Large intestine (tissue), 3 donors: Measurements from ENCODE around the gene TLK2. TPM values are rescaled to one million over a fixed set of nuclear protein-coding genes. Genes with fewer than 3 reads are reported as not detected.
"Not testable (repeated sequence)": the region's sequence is repeated elsewhere in the genome, so short reads cannot be mapped to it uniquely, and the experiment has no call there.

Experiments
- DNase-seq, 2 donors: peaks; one replicate each; pipeline versions ENCODE4 v3.0.0 to v3.0.0-alpha.2; 2013
- H3K27ac ChIP-seq: one replicate; pipeline ENCODE4 v1.5.1; 2013; ENCODE audit warnings: low read length
- H3K27me3 ChIP-seq: 2 replicates; pipeline ENCODE4 v1.6.1; 2013; ENCODE audit warnings: low read length; ENCODE audit not compliant: control insufficient read depth, insufficient read depth
- H3K36me3 ChIP-seq: 2 replicates; pipeline ENCODE4 v1.6.1; 2013; ENCODE audit warnings: low read length; ENCODE audit not compliant: control insufficient read depth, insufficient read depth
- H3K4me1 ChIP-seq: one replicate; pipeline ENCODE4 v1.6.1; 2013; ENCODE audit warnings: low read length; ENCODE audit not compliant: control insufficient read depth, insufficient read depth
- H3K4me3 ChIP-seq: one replicate; pipeline ENCODE4 v1.5.1; 2013; ENCODE audit warnings: low read length
- H3K9me3 ChIP-seq: one replicate; pipeline ENCODE4 v1.6.1; 2013; ENCODE audit warnings: mild to moderate bottlenecking, low read depth, low read length, moderate library complexity; ENCODE audit not compliant: control insufficient read depth
- WGBS: methylation state at CpG from one replicate; pipeline ENCODE4 v1.1.5; 2013; ENCODE audit warnings: low lambda C conversion rate; ENCODE audit not compliant: insufficient coverage; 5-methylcytosine and 5-hydroxymethylcytosine counted together
- polyA plus RNA-seq: library from polyadenylated mRNA; unstranded; fragments of 120-200 nt; gene quantifications from one replicate; pipeline ENCODE4 v1.2.1, GENCODE V29; 2013

The TLK2 gene
- polyA plus RNA-seq, 1 donor = 29.8 TPM

GRCh38 chr17:62552851-62553659 lies 74.4 kb downstream of the TLK2 start:
- not testable (repeated sequence) for H3K4me3 ChIP-seq, H3K27me3 ChIP-seq, H3K4me1 ChIP-seq, H3K27ac ChIP-seq, H3K9me3 ChIP-seq, H3K36me3 ChIP-seq
- peak in 1 of 2 donors; percentile 28 for DNase-seq
- WGBS = 0% methylated on average over 1 of the region's 4 CpGs

GRCh38 chr17:62557532-62557931 lies 78.9 kb downstream of the TLK2 start:
- H3K27me3 ChIP-seq, H3K4me1 ChIP-seq, DNase-seq, H3K4me3 ChIP-seq, H3K9me3 ChIP-seq, H3K27ac ChIP-seq: not testable (repeated sequence)
- peaks cover 19% of the 10 kb centered on the region for H3K36me3 ChIP-seq
- WGBS = no CpG with 5 or more reads among the region's 5 CpGs

GRCh38 chr17:62558941-62559340 lies 80.3 kb downstream of the TLK2 start:
- DNase-seq, H3K27me3 ChIP-seq, H3K27ac ChIP-seq, H3K9me3 ChIP-seq, H3K4me3 ChIP-seq, H3K4me1 ChIP-seq: not testable (repeated sequence)
- WGBS = 50% methylated on average over 1 of the region's 4 CpGs
- H3K36me3 ChIP-seq = peaks cover 21% of the 10 kb centered on the region

- not testable (repeated sequence) for H3K27me3 ChIP-seq, DNase-seq, H3K4me3 ChIP-seq, H3K9me3 ChIP-seq, H3K27ac ChIP-seq, H3K4me1 ChIP-seq
- WGBS = no CpG with 5 or more reads among the region's 2 CpGs
- peaks cover 24% of the 10 kb centered on the region for H3K36me3 ChIP-seq
These were observed 82.3 kb downstream of the TLK2 start for GRCh38 chr17:62560971-62561370.

- H3K9me3 ChIP-seq = no peaks in the 10 kb centered on the region
- no peak for DNase-seq
- no peak overlapping the region for H3K27ac ChIP-seq
- H3K27me3 ChIP-seq = no peaks in the 10 kb centered on the region
- no CpG with 5 or more reads among the region's 1 CpG for WGBS
- H3K4me3 ChIP-seq = no peak overlapping the region
- no peaks in the 10 kb centered on the region for H3K4me1 ChIP-seq
- peaks cover 33% of the 10 kb centered on the region for H3K36me3 ChIP-seq
These were observed 84.0 kb downstream of the TLK2 start for GRCh38 chr17:62562656-62563055.

GRCh38 chr17:62565817-62566216 lies 87.2 kb downstream of the TLK2 start:
- Histone ChIP-seq H3K27ac (no peak overlapping the region), H3K36me3 (peaks cover 31% of the 10 kb centered on the region), H3K9me3 (no peaks in the 10 kb centered on the region), H3K27me3 (no peaks in the 10 kb centered on the region), H3K4me3 (no peak overlapping the region), H3K4me1 (no peaks in the 10 kb centered on the region)
- DNase-seq = no peak
- 100% methylated on average over 1 of the region's 1 CpG for WGBS

GRCh38 chr17:62566996-62567578 lies 88.5 kb downstream of the TLK2 start:
- H3K4me3 ChIP-seq = no peak overlapping the region
- no peaks in the 10 kb centered on the region for H3K27me3 ChIP-seq
- no peaks in the 10 kb centered on the region for H3K4me1 ChIP-seq
- H3K36me3 ChIP-seq = peaks cover 30% of the 10 kb centered on the region
- H3K27ac ChIP-seq = no peak overlapping the region
- DNase-seq = no peak
- no peaks in the 10 kb centered on the region for H3K9me3 ChIP-seq
- no CpG with 5 or more reads among the region's 4 CpGs for WGBS

- Histone ChIP-seq H3K9me3 (no peaks in the 10 kb centered on the region), H3K4me3 (no peak overlapping the region), H3K27ac (no peak overlapping the region), H3K27me3 (no peaks in the 10 kb centered on the region), H3K4me1 (no peaks in the 10 kb centered on the region), H3K36me3 (peaks cover 40% of the 10 kb centered on the region)
- no peak for DNase-seq
- 95% methylated on average over 5 of the region's 5 CpGs for WGBS
These were observed 93.9 kb downstream of the TLK2 start for GRCh38 chr17:62572488-62572887.

GRCh38 chr17:62572888-62573401 lies 94.3 kb downstream of the TLK2 start:
- Histone ChIP-seq H3K4me3 (no peak overlapping the region), H3K27me3 (no peaks in the 10 kb centered on the region), H3K4me1 (no peaks in the 10 kb centered on the region), H3K36me3 (peaks cover 40% of the 10 kb centered on the region), H3K9me3 (no peaks in the 10 kb centered on the region), H3K27ac (no peak overlapping the region)
- DNase-seq = no peak
- WGBS = 100% methylated on average over 1 of the region's 7 CpGs

- Histone ChIP-seq H3K27ac (no peak overlapping the region), H3K4me1 (no peaks in the 10 kb centered on the region), H3K4me3 (no peak overlapping the region), H3K27me3 (no peaks in the 10 kb centered on the region), H3K36me3 (peaks cover 40% of the 10 kb centered on the region), H3K9me3 (no peaks in the 10 kb centered on the region)
- peak in 1 of 2 donors; percentile 12 for DNase-seq
These were observed 95.0 kb downstream of the TLK2 start for GRCh38 chr17:62573480-62574117.
